HCT116 (cell line): ENCODE results near the gene ACVR1B. TPM values are rescaled to one million over a fixed set of nuclear protein-coding genes. Genes with fewer than 3 reads are reported as not detected.

Source experiments
- ATAC-seq: fragments of 200-7000 bp; cut with Tn5 transposase; 2 replicates; pipeline ENCODE4 v1.9.1; 2020; ENCODE audit warnings: mild to moderate bottlenecking, moderate library complexity
- Bru-seq: library from RNA; stranded (reverse); fragments of 400-500 nt; gene quantifications from one replicate; lab custom pipeline; 2021; lab: Mats Ljungman, UMichigan
- BruChase-seq, 2 experiments: library from RNA; stranded (reverse); fragments of 400-500 nt; gene quantifications; one replicate each; lab custom pipeline; 2021; lab: Mats Ljungman, UMichigan
- BruUV-seq: library from RNA; stranded (reverse); fragments of 400-500 nt; replicated peaks from 2 replicates; lab custom pipeline; 2021; lab: Mats Ljungman, UMichigan
- CTCF ChIA-PET: fragments of 300-600 bp; sonication (Branson Sonifier 250); formaldehyde crosslinking; loops from one replicate; lab custom pipeline; 2021; ENCODE audit warnings: antibody characterized with exemption; lab: Charles Lee
- POLR2A ChIA-PET: fragments of 300-600, 350-600 bp; sonication (Branson Sonifier 250); formaldehyde crosslinking; loops from one replicate; lab custom pipeline; 2021; ENCODE audit warnings: antibody characterized with exemption; lab: Charles Lee
- RAD21 ChIA-PET, 2 experiments: fragments of 300-600 bp; sonication (Branson Sonifier 250); formaldehyde crosslinking; loops; one replicate each; lab custom pipeline; 2023; ENCODE audit warnings: low total read pairs in 2 of 2; ENCODE audit not compliant: uncharacterized antibody in 2 of 2, unreplicated experiment in 2 of 2, low non-redundant PET in 1 of 2; lab: Charles Lee
- DNase-seq: peaks from one replicate; pipeline ENCODE4 v3.0.0-alpha.2; 2010; ENCODE audit warnings: low read depth, low spot score
- H2AFZ ChIP-seq: fragments of 200-600 bp; shearing (Covaris generic), sonication (generic); 2 replicates; pipeline ENCODE4 v1.6.1; 2017; ENCODE audit warnings: low read depth, mixed run types, mixed read lengths, antibody characterized with exemption, low read length; ENCODE audit not compliant: poor library complexity, severe bottlenecking
- H3K27ac ChIP-seq: 2 replicates; pipeline ENCODE4 v1.5.1; 2012; ENCODE audit warnings: low read depth, low read length
- H3K27me3 ChIP-seq: fragments of 200-600 bp; sonication (generic); 2 replicates; pipeline ENCODE4 v1.6.1; 2016; ENCODE audit warnings: mixed run types, low read length, mixed read lengths; ENCODE audit not compliant: insufficient read depth
- H3K36me3 ChIP-seq, 2 experiments: fragments of 200-500 bp in 1 of 2; fragments of 200-600 bp in 1 of 2; sonication (Bioruptor generic) in 1 of 2; sonication (generic) in 1 of 2; 2 replicates each; pipeline versions ENCODE4 v1.5.1 to v1.6.1; 2014 to 2016; ENCODE audit warnings: low read length in 2 of 2, inconsistent platforms in 1 of 2, mixed read lengths in 1 of 2, mixed run types in 1 of 2; ENCODE audit not compliant: insufficient read depth in 2 of 2, control insufficient read depth in 1 of 2
- H3K4me1 ChIP-seq, 2 experiments: fragments of 200-600 bp in 1 of 2; sonication (generic) in 1 of 2; 2 replicates each; pipeline versions ENCODE4 v1.5.1 to v1.6.1; 2012 to 2017; ENCODE audit warnings: low read length in 2 of 2, inconsistent platforms in 1 of 2, mild to moderate bottlenecking in 1 of 2, mixed read lengths in 1 of 2, mixed run types in 1 of 2, moderate library complexity in 1 of 2; ENCODE audit not compliant: insufficient read depth in 2 of 2, control insufficient read depth in 1 of 2
- H3K4me2 ChIP-seq: fragments of 200-600 bp; sonication (generic); 2 replicates; pipeline ENCODE4 v1.6.1; 2017; ENCODE audit warnings: mixed run types, low read length, mixed read lengths
- H3K4me3 ChIP-seq, 2 experiments: fragments of 200-600 bp in 1 of 2; sonication (generic) in 1 of 2; replicated peaks in 1 of 2; 2 replicates each; pipeline ENCODE4 v1.5.1; 2011 to 2016; ENCODE audit warnings: low read length in 2 of 2, control low read depth in 1 of 2, low read depth in 1 of 2, mild to moderate bottlenecking in 1 of 2, mixed read lengths in 1 of 2, mixed run types in 1 of 2
- H3K79me2 ChIP-seq: fragments of 200-600 bp; sonication (generic); 2 replicates; pipeline ENCODE4 v1.6.1; 2017; ENCODE audit warnings: mild to moderate bottlenecking, mixed run types, low read length, moderate library complexity, mixed read lengths; ENCODE audit not compliant: insufficient read depth
- H3K9ac ChIP-seq: fragments of 200-600 bp; sonication (generic); 2 replicates; pipeline ENCODE4 v1.6.1; 2016; ENCODE audit warnings: low read length, mixed read lengths
- H3K9me2 ChIP-seq: fragments of 200-600 bp; sonication (generic), shearing (Covaris generic); 2 replicates; pipeline ENCODE4 v1.6.1; 2017; ENCODE audit warnings: mixed run types, mild to moderate bottlenecking, moderate library complexity; ENCODE audit not compliant: insufficient read depth
- H3K9me3 ChIP-seq, 2 experiments: fragments of 200-500 bp in 1 of 2; fragments of 200-600 bp in 1 of 2; sonication (Bioruptor generic) in 1 of 2; sonication (generic) in 1 of 2; 2 replicates each; pipeline ENCODE4 v1.6.1; 2014 to 2017; ENCODE audit warnings: low read length in 2 of 2, mixed read lengths in 2 of 2, inconsistent platforms in 1 of 2, low read depth in 1 of 2, mild to moderate bottlenecking in 1 of 2, mixed run types in 1 of 2, moderate library complexity in 1 of 2; ENCODE audit not compliant: control insufficient read depth in 1 of 2, insufficient read depth in 1 of 2
- H4K20me1 ChIP-seq: fragments of 200-600 bp; sonication (generic), shearing (Covaris generic); 2 replicates; pipeline ENCODE4 v1.6.1; 2017; ENCODE audit warnings: mixed run types, mild to moderate bottlenecking, moderate library complexity; ENCODE audit not compliant: insufficient read depth
- CBX3 ChIP-seq: IDR thresholded peaks from 2 replicates; pipeline ENCODE4 v1.6.1; 2012; ENCODE audit warnings: low read depth
- CEBPB ChIP-seq: IDR thresholded peaks from 2 replicates; pipeline ENCODE4 v1.6.1; 2012; ENCODE audit warnings: low read depth
- EGR1 ChIP-seq: IDR thresholded peaks from 2 replicates; pipeline ENCODE4 v1.6.1; 2012; ENCODE audit warnings: low read depth
- EZH2 ChIP-seq: fragments of 200-600 bp; sonication (generic); IDR thresholded peaks from 2 replicates; pipeline ENCODE4 v1.6.1; 2017; ENCODE audit warnings: antibody characterized with exemption, mixed run types
- FOSL1 ChIP-seq: IDR thresholded peaks from 2 replicates; pipeline ENCODE4 v1.6.1; 2012; ENCODE audit warnings: low read depth
- JUND ChIP-seq: IDR thresholded peaks from 2 replicates; pipeline ENCODE4 v1.6.1; 2012
- POLR2A ChIP-seq: IDR thresholded peaks from 2 replicates; pipeline ENCODE4 v1.7.0; 2011; ENCODE audit warnings: borderline replicate concordance; ENCODE audit not compliant: insufficient read depth, insufficient read length; ENCODE audit errors: extremely low read depth
- POLR2AphosphoS5 ChIP-seq: IDR thresholded peaks from 2 replicates; pipeline ENCODE4 v1.6.1; 2011; ENCODE audit warnings: mild to moderate bottlenecking, low read depth, low read length, moderate library complexity
- SIN3A ChIP-seq: IDR thresholded peaks from 2 replicates; pipeline ENCODE4 v1.6.1; 2012; ENCODE audit warnings: low read depth
- SRF ChIP-seq: IDR thresholded peaks from 2 replicates; pipeline ENCODE4 v1.6.1; 2012; ENCODE audit warnings: low read depth
- TCF7L2 ChIP-seq: IDR thresholded peaks from 2 replicates; pipeline ENCODE4 v1.7.0; 2011; ENCODE audit warnings: borderline replicate concordance, inconsistent platforms; ENCODE audit not compliant: insufficient read depth, insufficient read length; ENCODE audit errors: extremely low read depth
- ZFX ChIP-seq: fragments of 450-650 bp; IDR thresholded peaks from 2 replicates; pipeline ENCODE4 v1.6.1; 2017
- ZNF274 ChIP-seq: fragments of 200-500 bp; sonication (Bioruptor generic); IDR thresholded peaks from 2 replicates; pipeline ENCODE4 v1.6.1; 2014; ENCODE audit warnings: mild to moderate bottlenecking, low read depth, low read length, inconsistent platforms
- intact Hi-C: fragments of 100-400 bp; cut with micrococcal nuclease; formaldehyde crosslinking; loops from 2 replicates; pipeline ENCODE4 v1.10.0; 2022
- long read RNA-seq: library from polyadenylated mRNA; unstranded; transcript quantifications from one replicate; pipeline ENCODE4 v2.0.0, GENCODE V29; 2021; ENCODE audit not compliant: unreplicated experiment
- polyA plus RNA-seq: library from polyadenylated mRNA; unstranded; fragments of >200 nt; gene quantifications from 2 replicates; pipeline ENCODE4 v1.2.1, GENCODE V29; 2012; ENCODE audit warnings: missing spikeins
- total RNA-seq: library from RNA; stranded (reverse); gene quantifications from one replicate; pipeline ENCODE4 v1.2.1, GENCODE V29; 2021; ENCODE audit not compliant: unreplicated experiment
- TF ChIP-seq, protein P1 (sequence below): IDR thresholded peaks from 2 replicates; pipeline ENCODE4 v1.6.1; 2011; ENCODE audit warnings: mild to moderate bottlenecking, low read length, moderate library complexity; ENCODE audit not compliant: insufficient replicate concordance; ENCODE audit errors: extremely low read depth
- TF ChIP-seq, protein P2 (sequence below): IDR thresholded peaks from 2 replicates; pipeline ENCODE4 v1.6.1; 2012; ENCODE audit warnings: low read depth
- TF ChIP-seq, protein P3 (sequence below): IDR thresholded peaks from 2 replicates; pipeline ENCODE4 v1.6.1; 2012
- TF ChIP-seq, protein P4 (sequence below): IDR thresholded peaks from 2 replicates; pipeline ENCODE4 v1.6.1; 2012
- TF ChIP-seq, protein P5 (sequence below), 3 experiments: fragments of 200-600 bp in 1 of 3; sonication (generic) in 1 of 3; IDR thresholded peaks in 2 of 3; conservative IDR thresholded peaks in 1 of 3; 2 replicates each; pipeline ENCODE4 v1.5.1; 2012 to 2017; ENCODE audit warnings: low read depth in 2 of 3, low read length in 2 of 3, antibody characterized with exemption in 1 of 3, borderline replicate concordance in 1 of 3, control low read depth in 1 of 3, mild to moderate bottlenecking in 1 of 3, mixed read lengths in 1 of 3, mixed run types in 1 of 3, moderate library complexity in 1 of 3; ENCODE audit not compliant: insufficient read depth in 1 of 3

The ACVR1B gene
- total RNA-seq = 22.7 TPM
- polyA plus RNA-seq = 16.8 and 17.6 TPM in 2 replicates
- percentile 79 among the genes with signal in this experiment for Bru-seq, nascent RNA
- percentile 70 among the genes with signal in this experiment for BruChase-seq, experiment 1, labeled RNA remaining after a 6-hour chase
- percentile 79 among the genes with signal in this experiment for BruChase-seq, experiment 2, labeled RNA remaining after a 2-hour chase
- long read RNA-seq, partial matches to known transcripts = 4 of 8 reads
- long read RNA-seq, other reads (novel, unspliced or antisense) = 4 of 8 reads

DNA sequence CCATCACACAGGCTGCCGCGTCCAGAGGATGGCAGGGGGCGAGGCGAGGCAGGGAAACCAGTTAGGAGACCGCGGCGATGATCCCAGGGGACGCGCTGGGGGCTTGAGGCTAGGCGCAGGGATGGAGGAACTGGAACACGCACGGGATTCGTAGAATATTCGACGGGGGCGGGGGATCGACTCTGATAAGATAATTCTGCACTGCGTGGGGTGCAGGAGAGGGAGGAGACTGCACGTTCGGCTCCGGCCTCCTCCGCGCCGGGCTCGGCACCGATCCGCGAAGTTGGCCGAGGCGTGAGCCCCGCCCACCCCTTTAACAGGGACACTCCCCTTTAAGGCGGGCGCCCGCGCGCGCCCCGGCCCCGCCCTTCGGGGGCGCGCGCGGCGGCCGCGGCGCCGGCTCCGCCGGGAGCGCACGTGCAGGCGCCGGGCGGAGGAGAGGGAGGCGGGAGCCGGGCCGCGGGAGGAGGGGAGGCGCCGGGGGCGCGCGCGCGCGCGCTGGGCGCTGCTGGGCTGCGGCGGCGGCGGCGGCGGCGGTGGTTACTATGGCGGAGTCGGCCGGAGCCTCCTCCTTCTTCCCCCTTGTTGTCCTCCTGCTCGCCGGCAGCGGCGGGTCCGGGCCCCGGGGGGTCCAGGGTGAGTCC, at the start of gene ACVR1B:
Gene ACVR1B (plus strand): TSS at position 501 of the 644 bp plus-strand sequence. CDS start 45 bp downstream, at position 546.
- ChIA-PET POLR2A (no interaction called here), RAD21 (no interaction called here), CTCF (interaction anchor here (0.6 kb wide), 1 partner anchor 75 kb away, joined by 3 read pairs; no protein-coding TSS in a partner anchor)
- Histone ChIP-seq H4K20me1 (no peaks in the 10 kb centered on the region), H3K9ac (peak within 1 kb of the TSS; percentile 87), H3K4me2 (peak within 1 kb of the TSS; percentile 95), H3K79me2 (peaks cover 45% of the 10 kb centered on the region), H3K9me3 (no peaks in the 10 kb centered on the region), H2AFZ (peak within 1 kb of the TSS; percentile 58), H3K4me1 (peaks cover 9 to 21% of the 10 kb centered on the region in 2 experiments; a peak in 3 of 4 replicates), H3K9me2 (no peaks in the 10 kb centered on the region), H3K27me3 (peaks cover 3% of the 10 kb centered on the region; the same call in 1 of the 2 replicates), H3K4me3 (peak within 1 kb of the TSS; percentile 78 to 88), H3K27ac (peak within 1 kb of the TSS; percentile 67; the same call in 1 of the 2 replicates), H3K36me3 (no peaks in the 10 kb centered on the region)
- BruUV-seq = no TSS peak
- intact Hi-C loops = no loop called here
- DNase-seq (peak; percentile 86), ATAC-seq (peak; percentile 97)
- TF ChIP-seq, protein P1, sequence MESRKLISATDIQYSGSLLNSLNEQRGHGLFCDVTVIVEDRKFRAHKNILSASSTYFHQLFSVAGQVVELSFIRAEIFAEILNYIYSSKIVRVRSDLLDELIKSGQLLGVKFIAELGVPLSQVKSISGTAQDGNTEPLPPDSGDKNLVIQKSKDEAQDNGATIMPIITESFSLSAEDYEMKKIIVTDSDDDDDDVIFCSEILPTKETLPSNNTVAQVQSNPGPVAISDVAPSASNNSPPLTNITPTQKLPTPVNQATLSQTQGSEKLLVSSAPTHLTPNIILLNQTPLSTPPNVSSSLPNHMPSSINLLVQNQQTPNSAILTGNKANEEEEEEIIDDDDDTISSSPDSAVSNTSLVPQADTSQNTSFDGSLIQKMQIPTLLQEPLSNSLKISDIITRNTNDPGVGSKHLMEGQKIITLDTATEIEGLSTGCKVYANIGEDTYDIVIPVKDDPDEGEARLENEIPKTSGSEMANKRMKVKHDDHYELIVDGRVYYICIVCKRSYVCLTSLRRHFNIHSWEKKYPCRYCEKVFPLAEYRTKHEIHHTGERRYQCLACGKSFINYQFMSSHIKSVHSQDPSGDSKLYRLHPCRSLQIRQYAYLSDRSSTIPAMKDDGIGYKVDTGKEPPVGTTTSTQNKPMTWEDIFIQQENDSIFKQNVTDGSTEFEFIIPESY = no peak
- TF ChIP-seq POLR2A (no peak), JUND (no peak), EGR1 (peak; percentile 73), POLR2AphosphoS5 (peak; percentile 63), EZH2 (no peak), SIN3A (no peak), ZFX (no peak), SRF (no peak; the same call in 1 of the 2 replicates), FOSL1 (no peak), TCF7L2 (peak; percentile 32), ZNF274 (no peak), CEBPB (no peak), CBX3 (no peak)
- TF ChIP-seq, protein P2, sequence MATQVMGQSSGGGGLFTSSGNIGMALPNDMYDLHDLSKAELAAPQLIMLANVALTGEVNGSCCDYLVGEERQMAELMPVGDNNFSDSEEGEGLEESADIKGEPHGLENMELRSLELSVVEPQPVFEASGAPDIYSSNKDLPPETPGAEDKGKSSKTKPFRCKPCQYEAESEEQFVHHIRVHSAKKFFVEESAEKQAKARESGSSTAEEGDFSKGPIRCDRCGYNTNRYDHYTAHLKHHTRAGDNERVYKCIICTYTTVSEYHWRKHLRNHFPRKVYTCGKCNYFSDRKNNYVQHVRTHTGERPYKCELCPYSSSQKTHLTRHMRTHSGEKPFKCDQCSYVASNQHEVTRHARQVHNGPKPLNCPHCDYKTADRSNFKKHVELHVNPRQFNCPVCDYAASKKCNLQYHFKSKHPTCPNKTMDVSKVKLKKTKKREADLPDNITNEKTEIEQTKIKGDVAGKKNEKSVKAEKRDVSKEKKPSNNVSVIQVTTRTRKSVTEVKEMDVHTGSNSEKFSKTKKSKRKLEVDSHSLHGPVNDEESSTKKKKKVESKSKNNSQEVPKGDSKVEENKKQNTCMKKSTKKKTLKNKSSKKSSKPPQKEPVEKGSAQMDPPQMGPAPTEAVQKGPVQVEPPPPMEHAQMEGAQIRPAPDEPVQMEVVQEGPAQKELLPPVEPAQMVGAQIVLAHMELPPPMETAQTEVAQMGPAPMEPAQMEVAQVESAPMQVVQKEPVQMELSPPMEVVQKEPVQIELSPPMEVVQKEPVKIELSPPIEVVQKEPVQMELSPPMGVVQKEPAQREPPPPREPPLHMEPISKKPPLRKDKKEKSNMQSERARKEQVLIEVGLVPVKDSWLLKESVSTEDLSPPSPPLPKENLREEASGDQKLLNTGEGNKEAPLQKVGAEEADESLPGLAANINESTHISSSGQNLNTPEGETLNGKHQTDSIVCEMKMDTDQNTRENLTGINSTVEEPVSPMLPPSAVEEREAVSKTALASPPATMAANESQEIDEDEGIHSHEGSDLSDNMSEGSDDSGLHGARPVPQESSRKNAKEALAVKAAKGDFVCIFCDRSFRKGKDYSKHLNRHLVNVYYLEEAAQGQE = no peak
- TF ChIP-seq, protein P3, sequence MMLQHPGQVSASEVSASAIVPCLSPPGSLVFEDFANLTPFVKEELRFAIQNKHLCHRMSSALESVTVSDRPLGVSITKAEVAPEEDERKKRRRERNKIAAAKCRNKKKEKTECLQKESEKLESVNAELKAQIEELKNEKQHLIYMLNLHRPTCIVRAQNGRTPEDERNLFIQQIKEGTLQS = no peak
- TF ChIP-seq, protein P4, sequence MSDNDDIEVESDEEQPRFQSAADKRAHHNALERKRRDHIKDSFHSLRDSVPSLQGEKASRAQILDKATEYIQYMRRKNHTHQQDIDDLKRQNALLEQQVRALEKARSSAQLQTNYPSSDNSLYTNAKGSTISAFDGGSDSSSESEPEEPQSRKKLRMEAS = peak; percentile 80; the same call in 1 of the 2 replicates
- TF ChIP-seq, protein P5, sequence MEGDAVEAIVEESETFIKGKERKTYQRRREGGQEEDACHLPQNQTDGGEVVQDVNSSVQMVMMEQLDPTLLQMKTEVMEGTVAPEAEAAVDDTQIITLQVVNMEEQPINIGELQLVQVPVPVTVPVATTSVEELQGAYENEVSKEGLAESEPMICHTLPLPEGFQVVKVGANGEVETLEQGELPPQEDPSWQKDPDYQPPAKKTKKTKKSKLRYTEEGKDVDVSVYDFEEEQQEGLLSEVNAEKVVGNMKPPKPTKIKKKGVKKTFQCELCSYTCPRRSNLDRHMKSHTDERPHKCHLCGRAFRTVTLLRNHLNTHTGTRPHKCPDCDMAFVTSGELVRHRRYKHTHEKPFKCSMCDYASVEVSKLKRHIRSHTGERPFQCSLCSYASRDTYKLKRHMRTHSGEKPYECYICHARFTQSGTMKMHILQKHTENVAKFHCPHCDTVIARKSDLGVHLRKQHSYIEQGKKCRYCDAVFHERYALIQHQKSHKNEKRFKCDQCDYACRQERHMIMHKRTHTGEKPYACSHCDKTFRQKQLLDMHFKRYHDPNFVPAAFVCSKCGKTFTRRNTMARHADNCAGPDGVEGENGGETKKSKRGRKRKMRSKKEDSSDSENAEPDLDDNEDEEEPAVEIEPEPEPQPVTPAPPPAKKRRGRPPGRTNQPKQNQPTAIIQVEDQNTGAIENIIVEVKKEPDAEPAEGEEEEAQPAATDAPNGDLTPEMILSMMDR (IDR thresholded peaks at IDR 0.05 in 2 of 3, conservative IDR thresholded peaks at IDR 0.05 in 1 of 3; ENCODE audit: borderline replicate concordance in 1 of 3, insufficient read depth in 1 of 3, low read depth in 2 of 3, low read length in 2 of 3) = no peak
